GM18867 (cell line): Measurements from ENCODE around the gene ROR2.

Experiments
- ATAC-seq: cut with Tn5 transposase; IDR thresholded peaks from one replicate; pipeline ENCODE4 v1.9.1; 2021; ENCODE audit warnings: mild to moderate bottlenecking, moderate library complexity; ENCODE audit not compliant: unreplicated experiment

The ROR2 gene

GRCh38 chr9:91603932-91604331 lies 346.1 kb downstream of the ROR2 start:
- ATAC-seq, result no peak

- ATAC-seq, result no peak
These were observed 350.5 kb downstream of the ROR2 start for GRCh38 chr9:91599564-91599963.

GRCh38 chr9:91591627-91592026 lies 358.4 kb downstream of the ROR2 start:
- no peak for ATAC-seq

GRCh38 chr9:91589101-91589553 lies 360.9 kb downstream of the ROR2 start:
- no peak for ATAC-seq

GRCh38 chr9:91586282-91586681 lies 363.7 kb downstream of the ROR2 start:
- ATAC-seq, result no peak

GRCh38 chr9:91583966-91584365 lies 366.1 kb downstream of the ROR2 start:
- no peak for ATAC-seq

GRCh38 chr9:91583161-91583875 lies 366.7 kb downstream of the ROR2 start:
- ATAC-seq, result no peak

- no peak for ATAC-seq
These were observed 367.8 kb downstream of the ROR2 start for GRCh38 chr9:91582181-91582580.

GRCh38 chr9:91580136-91580535 lies 369.9 kb downstream of the ROR2 start:
- no peak for ATAC-seq

- no peak for ATAC-seq
These were observed 371.1 kb downstream of the ROR2 start for GRCh38 chr9:91578911-91579310.

- ATAC-seq, result no peak
These were observed 372.4 kb downstream of the ROR2 start for GRCh38 chr9:91577633-91578061.

- ATAC-seq, result no peak
These were observed 377.2 kb downstream of the ROR2 start for GRCh38 chr9:91572811-91573210.

- ATAC-seq, result no peak
These were observed 378.0 kb downstream of the ROR2 start for GRCh38 chr9:91572044-91572443.

GRCh38 chr9:91571036-91571435 lies 379.0 kb downstream of the ROR2 start:
- no peak for ATAC-seq

GRCh38 chr9:91567642-91568274 lies 382.3 kb downstream of the ROR2 start:
- ATAC-seq, result no peak

GRCh38 chr9:91564081-91564670 lies 385.9 kb downstream of the ROR2 start:
- ATAC-seq, result no peak

GRCh38 chr9:91562416-91562815 lies 387.6 kb downstream of the ROR2 start:
- ATAC-seq, result no peak

- ATAC-seq, result no peak
These were observed 389.7 kb downstream of the ROR2 start for GRCh38 chr9:91560301-91560700.

GRCh38 chr9:91558879-91559278 lies 391.1 kb downstream of the ROR2 start:
- no peak for ATAC-seq

GRCh38 chr9:91558395-91558794 lies 391.6 kb downstream of the ROR2 start:
- no peak for ATAC-seq

GRCh38 chr9:91557327-91557726 lies 392.7 kb downstream of the ROR2 start:
- ATAC-seq, result no peak

- no peak for ATAC-seq
These were observed 394.9 kb downstream of the ROR2 start for GRCh38 chr9:91555132-91555531.
